Tibial nerve (tissue), 3 donors: ENCODE data around the gene SLC6A17.

Source experiments
- POLR2A ChIP-seq, 2 donors: fragments of 450-650 bp; IDR thresholded peaks; one replicate each; pipeline ENCODE4 v1.6.1; 2017; ENCODE audit warnings: antibody characterized with exemption in 2 of 2, mild to moderate bottlenecking in 2 of 2, moderate library complexity in 2 of 2
- TF ChIP-seq, protein P1 (sequence below), 5 experiments: fragments of 200-600 bp in 3 of 5; fragments of 450-650 bp in 2 of 5; sonication (generic) in 3 of 5; IDR thresholded peaks; one replicate each; pipeline ENCODE4 v1.5.1; 2016 to 2019; ENCODE audit warnings: antibody characterized with exemption in 5 of 5, mild to moderate bottlenecking in 3 of 5, moderate library complexity in 2 of 5

GRCh38 chr1:110200190-110200589 is 49.9 kb downstream of the SLC6A17 start:
- TF ChIP-seq, protein P1, sequence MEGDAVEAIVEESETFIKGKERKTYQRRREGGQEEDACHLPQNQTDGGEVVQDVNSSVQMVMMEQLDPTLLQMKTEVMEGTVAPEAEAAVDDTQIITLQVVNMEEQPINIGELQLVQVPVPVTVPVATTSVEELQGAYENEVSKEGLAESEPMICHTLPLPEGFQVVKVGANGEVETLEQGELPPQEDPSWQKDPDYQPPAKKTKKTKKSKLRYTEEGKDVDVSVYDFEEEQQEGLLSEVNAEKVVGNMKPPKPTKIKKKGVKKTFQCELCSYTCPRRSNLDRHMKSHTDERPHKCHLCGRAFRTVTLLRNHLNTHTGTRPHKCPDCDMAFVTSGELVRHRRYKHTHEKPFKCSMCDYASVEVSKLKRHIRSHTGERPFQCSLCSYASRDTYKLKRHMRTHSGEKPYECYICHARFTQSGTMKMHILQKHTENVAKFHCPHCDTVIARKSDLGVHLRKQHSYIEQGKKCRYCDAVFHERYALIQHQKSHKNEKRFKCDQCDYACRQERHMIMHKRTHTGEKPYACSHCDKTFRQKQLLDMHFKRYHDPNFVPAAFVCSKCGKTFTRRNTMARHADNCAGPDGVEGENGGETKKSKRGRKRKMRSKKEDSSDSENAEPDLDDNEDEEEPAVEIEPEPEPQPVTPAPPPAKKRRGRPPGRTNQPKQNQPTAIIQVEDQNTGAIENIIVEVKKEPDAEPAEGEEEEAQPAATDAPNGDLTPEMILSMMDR (IDR thresholded peaks at IDR 0.05), result no peak
- TF ChIP-seq POLR2A (IDR thresholded peaks at IDR 0.05), result no peak
